K562 (cell line): ENCODE data around the gene IL17F.

Source experiments
- BHLHE40 ChIP-seq: IDR thresholded peaks from 2 replicates; pipeline ENCODE4 v1.6.1; 2011; ENCODE audit warnings: low read length, improper control_type of control experiment
- E4F1 ChIP-seq: fragments of 250-450 bp; sonication (Bioruptor Pico); IDR thresholded peaks from 2 replicates; pipeline ENCODE4 v1.5.0; 2021; ENCODE audit warnings: mild to moderate bottlenecking, borderline replicate concordance
- FOSL1 ChIP-seq: fragments of 200-800 bp; sonication (Bioruptor generic); conservative IDR thresholded peaks from 2 replicates; pipeline ENCODE4 v1.6.1; 2016; ENCODE audit warnings: missing genetic modification characterization, missing compliant biosample characterization
- HNRNPL ChIP-seq: fragments of 200-400 bp; formaldehyde crosslinking; IDR thresholded peaks from 2 replicates; pipeline ENCODE4 v1.6.1; 2017; ENCODE audit warnings: low read depth, mild to moderate bottlenecking, low read length
- MAX ChIP-seq: sonication (generic); formaldehyde crosslinking; IDR thresholded peaks from 2 replicates; pipeline ENCODE4 v1.9.0; 2022; ENCODE audit warnings: mild to moderate bottlenecking, missing genetic modification reagents
- POLR2A ChIP-seq: fragments of 450-650 bp; conservative IDR thresholded peaks from 2 replicates; pipeline ENCODE4 v1.6.1; 2016

GRCh38 chr6:52263709-52264540, 19.6 kb upstream of the IL17F start:
- TF ChIP-seq FOSL1: no peak
- TF ChIP-seq E4F1 (CRISPR knock-in tag): no peak
- TF ChIP-seq BHLHE40: no peak
- TF ChIP-seq POLR2A: no peak
- no peak for TF ChIP-seq MAX
- TF ChIP-seq HNRNPL: no peak
